Activated CD4-positive, alpha-beta T cell treated with anti-CD3 and anti-CD28 coated beads for 36 hours (primary cell): ENCODE data around the gene NTN4. TPM values are rescaled to one million over a fixed set of nuclear protein-coding genes. Genes with fewer than 3 reads are reported as not detected.
"Not testable (repeated sequence)": the region's sequence is repeated elsewhere in the genome, so short reads cannot be mapped to it uniquely, and the experiment has no call there.

Experiments
- ATAC-seq: fragments of 200-7000 bp; cut with Tn5 transposase; one replicate; pipeline ENCODE4 v1.10.0; 2021; ENCODE audit warnings: mild to moderate bottlenecking, moderate library complexity
- CTCF ChIA-PET: fragments of 350-600 bp; sonication (Branson Sonifier 250); formaldehyde crosslinking; loops from one replicate; lab custom pipeline; 2021; ENCODE audit warnings: antibody characterized with exemption; lab: Charles Lee
- POLR2A ChIA-PET: fragments of 350-600 bp; sonication (Branson Sonifier 250); formaldehyde crosslinking; loops from one replicate; lab custom pipeline; 2021; ENCODE audit warnings: antibody characterized with exemption, inconsistent platforms; lab: Charles Lee
- DNase-seq: peaks from one replicate; pipeline ENCODE4 v3.0.0-alpha.2; 2020
- H3K27ac Mint-ChIP-seq: one replicate; pipeline ENCODE4 v1.8.0; 2021; ENCODE audit warnings: mixed read lengths
- H3K27me3 Mint-ChIP-seq: one replicate; pipeline ENCODE4 v1.8.0; 2021; ENCODE audit warnings: mixed read lengths
- H3K36me3 Mint-ChIP-seq: one replicate; pipeline ENCODE4 v1.8.0; 2021; ENCODE audit warnings: low read depth, mixed read lengths
- H3K4me1 Mint-ChIP-seq: one replicate; pipeline ENCODE4 v1.8.0; 2021; ENCODE audit warnings: mixed read lengths
- H3K4me3 Mint-ChIP-seq: one replicate; pipeline ENCODE4 v1.8.0; 2021; ENCODE audit warnings: mild to moderate bottlenecking, moderate library complexity, mixed read lengths
- H3K9me3 Mint-ChIP-seq: one replicate; pipeline ENCODE4 v1.8.0; 2021; ENCODE audit warnings: low read depth, mixed read lengths
- intact Hi-C, 2 experiments: fragments of 100-400 bp; cut with DNase I in 1 of 2; cut with micrococcal nuclease in 1 of 2; formaldehyde crosslinking; loops; one replicate each; pipeline versions ENCODE4 v1.14.2 to v1.15.1; 2022 to 2024; cut with DNase I, micrococcal nuclease
- total RNA-seq, 2 experiments: library from RNA; stranded (reverse); gene quantifications; one replicate each; pipeline ENCODE4 v1.2.3, GENCODE V29; 2021

Gene NTN4
- total RNA-seq, 2 experiments from 2014 or later: not detected

DNA sequence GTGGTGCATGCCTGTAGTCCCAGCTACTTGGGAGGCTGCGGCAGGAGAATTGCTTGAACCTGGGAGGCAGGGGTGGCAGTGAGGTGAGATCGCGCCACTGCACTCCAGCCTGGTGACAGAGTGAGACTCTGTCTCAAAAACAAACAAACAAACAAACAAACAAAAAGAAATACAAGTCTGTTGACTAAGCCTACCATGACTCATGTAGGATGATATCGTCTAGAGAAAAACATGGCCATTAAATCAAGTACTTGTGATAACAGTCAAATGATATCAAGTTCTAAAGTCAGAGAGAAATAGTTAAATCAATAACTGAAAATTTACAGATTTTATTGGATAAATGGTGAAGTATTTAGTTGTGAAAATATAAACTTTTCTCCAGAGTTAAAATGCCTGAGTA lies 21.6 kb upstream of the NTN4 start:
- H3K4me1 Mint-ChIP-seq, ATAC-seq, POLR2A ChIA-PET, DNase-seq, H3K9me3 Mint-ChIP-seq, CTCF ChIA-PET, H3K36me3 Mint-ChIP-seq, H3K4me3 Mint-ChIP-seq, H3K27ac Mint-ChIP-seq: not testable (repeated sequence)
- intact Hi-C loops: loop anchor here in 1 of 2 experiments (10.0 kb wide), 1 partner anchor 187 kb away; no protein-coding TSS in a partner anchor
- peaks cover 15% of the 10 kb centered on the region for H3K27me3 Mint-ChIP-seq

- H3K4me3 Mint-ChIP-seq: no peak overlapping the region
- no peak overlapping the region for H3K27ac Mint-ChIP-seq
- H3K4me1 Mint-ChIP-seq: peaks cover 4% of the 10 kb centered on the region
- H3K9me3 Mint-ChIP-seq: no peaks in the 10 kb centered on the region
- peaks cover 21% of the 10 kb centered on the region for H3K27me3 Mint-ChIP-seq
- POLR2A ChIA-PET: no interaction called here
- no peaks in the 10 kb centered on the region for H3K36me3 Mint-ChIP-seq
- ATAC-seq: no peak
- CTCF ChIA-PET: interaction anchor here (0.8 kb wide), 2 partner anchors 13 to 15 kb away, joined by 3 read pairs; no protein-coding TSS in a partner anchor
- no peak for DNase-seq
- intact Hi-C loops: loop anchor here in 1 of 2 experiments (10.0 kb wide), 1 partner anchor 186 kb away; no protein-coding TSS in a partner anchor
Measured at GRCh38 chr12:95810411-95810810, 19.8 kb upstream of the NTN4 start.

DNA sequence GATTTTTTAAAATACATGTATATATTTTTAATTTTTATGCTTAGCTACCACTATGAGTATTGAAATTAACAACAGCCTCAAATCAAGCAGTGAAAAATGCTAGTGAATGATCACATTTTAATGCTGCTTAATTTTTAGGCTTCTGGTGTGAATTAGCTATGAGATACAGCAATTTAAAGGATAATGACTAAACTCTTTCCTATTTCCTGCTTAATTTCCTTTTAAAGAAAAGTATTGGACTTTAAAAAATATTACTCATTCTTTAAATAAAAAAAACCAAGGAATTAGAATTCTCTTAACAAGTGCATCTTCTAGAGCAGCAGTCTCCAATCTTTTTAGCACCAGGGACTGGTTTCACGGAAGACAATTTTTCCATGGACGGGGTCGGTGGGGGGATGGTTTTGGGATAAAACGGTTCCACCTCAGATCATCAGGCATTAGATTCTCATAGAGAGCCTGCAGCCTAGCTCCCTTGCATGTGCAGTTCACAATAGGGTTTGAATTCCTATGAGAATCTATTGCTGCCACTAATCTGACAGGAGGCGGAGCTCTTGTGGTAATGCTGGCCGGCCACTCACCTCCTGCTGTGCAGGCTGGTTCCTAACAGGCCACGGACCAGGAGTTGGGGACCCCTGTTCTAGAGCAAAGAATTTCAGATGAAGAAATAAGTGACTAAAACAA lies 18.6 kb upstream of the NTN4 start:
- intact Hi-C loops: no loop called here
- Mint-ChIP-seq H3K27ac (no peak overlapping the region), H3K27me3 (peaks cover 18% of the 10 kb centered on the region), H3K4me3 (no peak overlapping the region), H3K36me3 (no peaks in the 10 kb centered on the region), H3K4me1 (peaks cover 4% of the 10 kb centered on the region), H3K9me3 (no peaks in the 10 kb centered on the region)
- ChIA-PET POLR2A (interaction anchor here (0.7 kb wide), 1 partner anchor 14 kb away, joined by 3 read pairs; no protein-coding TSS in a partner anchor), CTCF (interaction anchor here (0.7 kb wide), 1 partner anchor 16 kb away, joined by 3 read pairs; no protein-coding TSS in a partner anchor)
- ATAC-seq: no peak
- no peak for DNase-seq

- H3K27ac Mint-ChIP-seq: no peak overlapping the region
Measured at GRCh38 chr12:95808146-95808545, 17.6 kb upstream of the NTN4 start.

GRCh38 chr12:95805864-95806671 lies 15.5 kb upstream of the NTN4 start:
- POLR2A ChIA-PET: interaction anchor here (0.6 kb wide), 1 partner anchor 125 kb away, joined by 3 read pairs; no protein-coding TSS in a partner anchor
- ATAC-seq: peak; percentile 72
- Mint-ChIP-seq H3K4me3 (no peak overlapping the region), H3K4me1 (peaks cover 4% of the 10 kb centered on the region), H3K36me3 (no peaks in the 10 kb centered on the region), H3K27me3 (peaks cover 15% of the 10 kb centered on the region), H3K9me3 (no peaks in the 10 kb centered on the region), H3K27ac (no peak overlapping the region)
- CTCF ChIA-PET: no interaction called here
- DNase-seq: no peak
- intact Hi-C loops: no loop called here

More at GRCh38 chr12:95808146-95808545, 17.6 kb upstream of the NTN4 start:
- POLR2A ChIA-PET: no interaction called here
- Mint-ChIP-seq H3K36me3 (no peaks in the 10 kb centered on the region), H3K4me1 (peaks cover 4% of the 10 kb centered on the region), H3K27me3 (peaks cover 21% of the 10 kb centered on the region), H3K4me3 (no peak overlapping the region), H3K9me3 (no peaks in the 10 kb centered on the region)
- intact Hi-C loops: no loop called here
- ATAC-seq (no peak), DNase-seq (no peak)
- CTCF ChIA-PET: no interaction called here

- CTCF ChIA-PET: no interaction called here
- peaks cover 4% of the 10 kb centered on the region for H3K4me1 Mint-ChIP-seq
- no peaks in the 10 kb centered on the region for H3K9me3 Mint-ChIP-seq
- peaks cover 15% of the 10 kb centered on the region for H3K27me3 Mint-ChIP-seq
- ATAC-seq (no peak), DNase-seq (no peak)
- no peaks in the 10 kb centered on the region for H3K36me3 Mint-ChIP-seq
- no peak overlapping the region for H3K4me3 Mint-ChIP-seq
- intact Hi-C loops: no loop called here
- H3K27ac Mint-ChIP-seq: no peak overlapping the region
- POLR2A ChIA-PET: no interaction called here
Measured at GRCh38 chr12:95804291-95804690, 13.7 kb upstream of the NTN4 start.

GRCh38 chr12:95803817-95804216 lies 13.3 kb upstream of the NTN4 start:
- DNase-seq: no peak
- no peak overlapping the region for H3K27ac Mint-ChIP-seq
- ChIA-PET CTCF (no interaction called here), POLR2A (no interaction called here)
- peaks cover 4% of the 10 kb centered on the region for H3K4me1 Mint-ChIP-seq
- H3K9me3 Mint-ChIP-seq: no peaks in the 10 kb centered on the region
- peaks cover 15% of the 10 kb centered on the region for H3K27me3 Mint-ChIP-seq
- ATAC-seq: no peak
- intact Hi-C loops: no loop called here
- H3K36me3 Mint-ChIP-seq: no peaks in the 10 kb centered on the region
- H3K4me3 Mint-ChIP-seq: no peak overlapping the region

DNA sequence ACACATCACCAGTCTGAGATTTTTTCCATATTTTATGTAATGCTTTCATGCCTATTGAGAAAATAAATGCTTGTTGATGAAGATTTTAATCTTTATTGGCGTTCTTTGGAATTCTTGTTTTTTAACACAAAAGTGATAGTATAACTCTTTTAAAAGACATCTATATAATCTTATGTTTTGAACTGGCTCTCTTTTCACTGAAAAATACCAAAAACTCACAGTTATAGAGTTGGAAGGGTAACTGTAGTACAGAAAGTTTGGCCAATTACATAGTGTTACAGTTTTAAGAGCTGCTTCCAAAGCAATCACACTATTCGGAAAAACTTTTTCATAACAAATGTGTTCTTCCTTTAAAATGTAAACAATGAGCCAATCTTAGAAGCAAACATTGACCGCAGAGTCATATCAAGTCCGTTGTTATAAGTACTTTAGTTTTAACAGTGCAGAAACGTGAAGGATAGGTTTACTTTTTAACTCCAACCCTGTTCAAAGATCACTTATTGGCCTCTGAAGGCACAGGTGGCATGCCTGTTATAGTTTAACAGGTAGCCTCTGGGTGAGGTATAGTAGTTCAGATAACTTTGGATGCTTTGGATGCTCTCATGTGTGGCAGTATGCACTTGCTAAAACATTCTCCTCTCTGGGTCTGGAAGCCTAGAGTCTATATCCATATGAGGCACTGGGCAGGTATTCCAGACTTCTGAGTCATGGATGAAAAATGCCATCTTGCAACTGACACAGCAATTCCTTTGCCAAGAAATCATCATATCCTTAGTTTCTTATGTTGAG lies 12.1 kb upstream of the NTN4 start:
- no peaks in the 10 kb centered on the region for H3K9me3 Mint-ChIP-seq
- peaks cover 11% of the 10 kb centered on the region for H3K27me3 Mint-ChIP-seq
- ChIA-PET POLR2A (no interaction called here), CTCF (interaction anchor here (0.5 kb wide), 1 partner anchor 729 kb away, joined by 3 read pairs; the partner anchor contains the start of gene NR2C1)
- DNase-seq (no peak), ATAC-seq (no peak)
- no peak overlapping the region for H3K4me3 Mint-ChIP-seq
- H3K36me3 Mint-ChIP-seq: no peaks in the 10 kb centered on the region
- intact Hi-C loops: no loop called here
- H3K27ac Mint-ChIP-seq: no peak overlapping the region
- H3K4me1 Mint-ChIP-seq: peaks cover 4% of the 10 kb centered on the region

GRCh38 chr12:95796982-95797289 lies 6.4 kb upstream of the NTN4 start:
- DNase-seq (no peak), ATAC-seq (no peak)
- ChIA-PET CTCF (interaction anchor here (0.7 to 1.3 kb wide), 2 partner anchors 263 to 437 kb away, joined by 3 read pairs; no protein-coding TSS in a partner anchor), POLR2A (no interaction called here)
- peaks cover 21% of the 10 kb centered on the region for H3K27me3 Mint-ChIP-seq
- intact Hi-C loops: no loop called here
- H3K36me3 Mint-ChIP-seq: no peaks in the 10 kb centered on the region
- H3K4me3 Mint-ChIP-seq: no peak overlapping the region
- no peaks in the 10 kb centered on the region for H3K9me3 Mint-ChIP-seq
- no peaks in the 10 kb centered on the region for H3K4me1 Mint-ChIP-seq
- no peak overlapping the region for H3K27ac Mint-ChIP-seq

DNA sequence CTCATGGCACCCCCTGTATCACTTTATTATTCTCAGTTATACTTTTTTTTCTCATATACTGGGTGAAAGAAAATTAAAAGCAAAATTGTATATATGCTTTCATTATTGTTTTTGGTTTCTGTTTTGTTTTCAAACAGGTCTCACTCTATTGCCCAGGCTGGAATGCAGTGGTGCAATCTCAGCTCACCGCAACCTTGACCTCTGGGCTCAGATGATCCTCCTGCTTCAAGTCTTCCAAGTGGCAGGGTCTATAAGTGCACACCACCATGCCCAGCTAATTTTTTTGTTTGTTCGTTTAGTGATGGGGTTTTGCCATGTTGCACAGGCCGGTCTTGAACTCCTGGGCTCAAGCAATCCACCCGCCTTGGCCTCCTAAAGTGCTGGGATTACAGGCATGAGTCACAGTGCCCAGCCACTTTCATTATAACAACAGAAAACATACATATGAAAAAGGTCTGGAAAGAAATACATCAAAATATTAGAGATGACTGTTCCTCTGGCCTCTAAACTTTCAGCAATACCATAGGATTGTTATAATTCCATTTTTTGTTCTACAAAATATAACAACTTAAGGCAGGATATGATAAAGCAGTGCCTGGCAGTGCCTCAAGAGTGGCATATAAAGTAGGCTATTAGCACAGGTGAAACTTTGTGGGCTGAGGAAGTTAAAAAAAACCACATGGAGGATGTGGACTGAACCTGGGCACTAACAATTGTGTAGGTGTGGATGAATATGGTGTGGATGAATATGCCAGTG lies 5.8 kb upstream of the NTN4 start:
- no peak overlapping the region for H3K27ac Mint-ChIP-seq
- peaks cover 26% of the 10 kb centered on the region for H3K27me3 Mint-ChIP-seq
- no peaks in the 10 kb centered on the region for H3K9me3 Mint-ChIP-seq
- no peak overlapping the region for H3K4me3 Mint-ChIP-seq
- ChIA-PET CTCF (interaction anchor here (0.7 to 1.3 kb wide), 4 partner anchors 10 to 438 kb away, joined by 3 to 5 read pairs (median 4); no protein-coding TSS in a partner anchor), POLR2A (no interaction called here)
- no peak for DNase-seq
- ATAC-seq: no peak
- intact Hi-C loops: no loop called here
- peaks cover under 1% of the 10 kb centered on the region for H3K4me1 Mint-ChIP-seq
- H3K36me3 Mint-ChIP-seq: no peaks in the 10 kb centered on the region
